GM18526 (cell line): ENCODE measurements around the gene PALM3.

Experiments
- POLR2A ChIP-seq: IDR thresholded peaks from 3 replicates; pipeline ENCODE4 v1.6.1; 2011; ENCODE audit not compliant: insufficient read length; ENCODE audit errors: extremely low read depth

Gene PALM3, protein sequence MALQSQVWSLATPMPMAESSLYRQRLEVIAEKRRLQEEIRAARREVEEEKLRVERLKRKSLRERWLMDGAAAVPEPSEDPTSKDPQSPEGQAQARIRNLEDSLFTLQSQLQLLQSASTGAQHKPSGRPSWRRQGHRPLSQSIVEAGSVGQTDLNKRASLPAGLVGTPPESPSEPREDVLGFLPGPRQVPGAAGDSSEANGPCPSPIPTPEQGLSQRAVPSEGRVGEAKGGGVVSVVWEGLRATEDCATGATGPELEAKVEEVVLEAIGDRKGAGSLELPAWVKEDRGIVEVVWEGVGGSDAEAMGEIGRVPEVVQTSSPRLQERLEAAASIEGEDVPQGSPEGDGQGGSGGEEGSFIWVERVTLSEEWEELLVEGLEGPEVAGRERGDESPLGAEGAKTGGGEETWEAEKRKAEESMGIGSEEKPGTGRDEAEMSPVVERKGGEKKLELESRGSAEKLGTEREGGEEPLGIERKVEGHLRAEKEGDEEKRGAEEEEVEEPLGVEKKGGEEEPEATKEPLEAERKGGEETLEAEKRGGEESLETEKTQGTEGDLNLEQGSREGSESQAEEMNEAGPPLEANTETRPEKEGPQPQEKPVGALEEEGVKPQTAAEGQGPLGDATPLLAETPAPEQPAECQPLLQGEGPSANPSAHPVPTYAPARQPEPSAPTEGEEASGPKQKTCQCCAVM

DNA sequence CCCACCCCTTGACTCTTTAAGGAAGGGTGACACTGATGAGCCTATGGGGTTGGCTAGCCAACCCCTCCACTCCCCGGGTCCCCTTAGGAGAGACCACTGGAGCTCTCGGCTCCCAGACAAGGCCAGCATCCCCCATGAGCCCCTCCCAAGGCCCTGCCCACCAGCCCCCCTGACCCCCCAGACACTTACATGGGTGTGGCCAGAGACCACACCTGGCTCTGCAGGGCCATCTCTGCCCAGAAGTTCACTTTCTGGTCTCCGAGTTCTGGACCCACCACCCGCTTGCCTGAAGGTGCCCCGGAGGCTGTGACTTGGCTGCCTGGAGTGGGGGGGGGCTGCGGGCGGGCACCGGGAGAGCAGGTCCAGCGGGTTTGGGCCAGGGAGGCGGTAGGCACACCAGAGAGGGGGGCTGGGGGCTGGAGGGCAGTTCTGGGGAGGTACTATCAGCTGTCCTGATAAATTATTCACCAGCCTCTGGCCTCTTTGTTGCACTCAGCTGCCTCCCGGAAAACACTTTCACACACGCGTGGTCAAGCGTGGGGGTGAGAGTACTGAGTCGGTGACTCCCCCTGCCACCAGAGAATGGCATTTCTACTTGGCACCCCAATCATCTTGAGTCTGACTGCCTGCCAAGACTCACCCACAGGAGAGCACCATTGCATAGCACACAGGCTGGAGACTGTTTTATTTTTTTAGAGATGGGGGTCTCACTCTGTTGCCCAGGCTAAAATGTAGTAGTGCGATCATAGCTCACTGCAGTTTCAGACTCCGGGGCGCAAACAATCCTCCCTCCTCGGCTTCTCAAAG lies at the start of gene PALM3:
TSS of gene PALM3 (minus strand) at position 326 of the 807 bp plus-strand sequence. CDS start at position 230, 96 bp downstream.
- TF ChIP-seq POLR2A = no peak

DNA sequence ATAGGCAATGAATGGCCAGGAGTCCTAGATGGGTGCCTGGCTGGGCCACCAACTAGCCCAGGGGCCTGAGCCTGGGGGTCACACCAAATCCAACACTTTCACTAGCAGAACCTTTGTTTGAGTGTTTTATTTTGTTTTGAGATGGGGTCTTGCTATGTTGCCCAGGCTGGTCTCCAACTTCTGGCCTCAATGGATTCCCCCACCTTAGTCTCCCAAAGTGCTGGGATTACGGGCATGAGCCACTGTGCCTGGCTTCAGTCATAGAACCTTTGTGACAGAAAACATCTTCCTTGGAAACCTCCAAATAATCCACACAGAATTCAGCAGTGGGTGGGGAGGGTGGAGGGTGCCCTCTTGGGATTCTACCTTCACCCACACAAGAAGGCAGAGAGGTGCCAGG lies 49.6 kb upstream of the PALM3 start:
- no peak for TF ChIP-seq POLR2A

DNA sequence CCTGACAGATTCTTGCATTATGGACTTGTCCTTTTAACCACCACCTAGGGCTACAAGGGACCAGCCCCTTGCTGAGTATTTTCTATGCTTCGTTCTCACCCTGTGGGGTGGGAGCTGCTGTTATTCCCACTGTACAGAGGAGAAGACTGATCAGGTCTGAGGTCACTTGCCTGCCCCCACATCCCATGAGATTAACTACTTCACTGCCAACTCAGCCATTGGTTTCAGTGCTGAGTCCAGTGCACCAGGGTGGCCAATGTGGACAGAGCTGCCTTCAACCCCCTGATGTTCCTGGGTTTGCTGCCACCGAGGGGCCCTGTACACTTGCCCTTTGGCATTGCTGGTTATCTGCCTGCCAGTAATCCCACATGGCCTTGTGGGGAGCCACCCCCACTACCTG lies 48.8 kb upstream of the PALM3 start:
- no peak for TF ChIP-seq POLR2A

DNA sequence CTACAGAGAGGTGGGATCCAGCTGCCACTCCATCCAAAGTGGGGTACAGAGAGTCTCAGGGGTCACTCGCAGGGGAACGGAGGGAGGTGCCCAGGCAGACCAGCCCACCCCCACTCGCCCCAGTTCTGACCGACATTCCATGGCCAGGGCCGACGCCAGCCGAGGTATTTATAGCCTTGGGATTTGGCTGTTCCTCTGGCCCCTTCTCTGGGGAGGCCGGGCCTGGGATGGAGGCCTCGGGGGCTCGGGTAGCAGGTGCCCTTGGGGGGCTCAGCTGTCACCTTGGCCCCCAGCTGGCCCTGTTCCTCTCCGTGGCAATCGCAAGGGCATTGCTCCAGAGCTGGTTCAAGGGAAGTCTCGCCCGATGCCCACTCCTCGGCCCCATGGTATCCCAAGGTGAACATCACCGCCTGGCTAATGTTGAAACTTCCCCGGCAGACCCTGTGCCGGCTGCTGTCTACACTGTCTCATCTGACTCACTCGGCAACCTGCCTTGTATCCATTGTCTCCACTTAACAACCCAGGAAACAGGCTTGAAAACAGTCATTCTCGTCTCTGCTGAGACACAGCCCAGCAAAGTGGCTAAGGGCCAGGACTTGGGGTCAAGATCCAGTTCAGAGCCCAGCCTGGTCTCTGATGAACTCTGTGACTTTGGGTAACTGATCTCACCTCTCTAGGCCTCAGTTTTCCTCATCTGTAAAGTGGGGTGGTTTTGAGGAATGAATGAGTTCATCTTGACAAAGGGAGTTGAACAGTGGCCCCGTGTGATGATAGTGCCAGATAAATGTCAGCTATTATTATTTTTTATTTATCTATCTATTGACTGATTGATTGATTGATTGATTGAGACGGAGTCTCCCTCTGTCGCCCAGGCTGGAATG lies 45.9 kb upstream of the PALM3 start:
- no peak for TF ChIP-seq POLR2A

DNA sequence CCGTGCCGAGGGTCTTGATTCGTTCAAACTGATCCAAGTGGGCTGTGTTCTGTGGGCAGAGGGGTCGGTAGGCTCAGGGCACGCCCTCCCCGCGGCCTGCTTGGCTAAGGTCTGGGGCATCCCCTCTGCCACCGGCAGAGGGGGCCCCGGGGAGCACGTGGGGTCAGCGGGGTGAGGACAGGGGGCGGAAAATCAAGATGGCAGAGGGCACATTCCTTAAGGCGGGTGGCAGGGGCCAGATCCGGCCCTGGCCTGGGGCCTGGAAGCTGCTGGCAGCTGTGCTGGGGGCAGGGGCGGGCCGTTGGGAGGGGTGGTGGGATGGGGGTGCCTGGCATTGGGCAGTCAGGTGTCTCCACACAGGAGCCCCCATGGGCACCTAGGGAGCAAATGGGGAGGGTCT lies 45.0 kb upstream of the PALM3 start:
- no peak for TF ChIP-seq POLR2A

DNA sequence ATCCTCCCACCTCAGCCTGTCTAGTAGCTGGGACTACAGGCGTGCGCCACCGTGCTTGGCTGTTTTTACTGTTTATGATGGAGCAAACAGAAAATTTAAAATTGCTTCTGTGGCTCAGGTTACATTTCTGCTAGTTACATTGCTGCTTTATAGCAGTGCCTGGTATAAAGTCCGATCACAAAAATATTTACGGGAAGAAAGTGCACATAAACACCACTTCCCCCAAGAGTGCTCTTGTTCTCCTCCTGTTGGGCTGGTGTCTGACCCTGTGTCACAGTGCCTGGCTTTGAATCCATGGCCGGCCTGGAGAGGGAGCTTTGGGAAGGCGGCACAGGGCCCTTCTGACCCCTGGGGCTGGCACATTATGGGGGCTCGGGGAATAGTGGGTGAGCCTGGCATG lies 43.8 kb upstream of the PALM3 start:
- TF ChIP-seq POLR2A = no peak

DNA sequence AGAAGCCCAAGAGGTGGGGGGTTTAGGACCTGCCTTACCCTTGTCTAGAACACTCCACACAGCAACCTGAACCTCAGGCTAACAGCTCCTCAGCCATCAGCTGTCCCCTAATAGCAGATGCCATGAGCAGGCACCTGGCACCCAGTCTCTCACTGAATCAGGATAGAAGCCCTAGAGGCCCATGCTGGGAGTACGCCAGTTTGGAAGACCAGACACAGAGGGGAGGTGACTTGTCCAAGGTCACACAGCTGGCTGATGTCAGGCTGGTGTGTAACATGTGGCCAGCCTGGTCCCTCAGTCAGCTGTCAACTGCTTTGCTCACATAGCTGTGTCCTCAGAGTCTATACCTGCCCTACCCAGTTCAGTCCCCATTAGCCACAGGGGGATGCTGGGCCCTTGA lies 41.4 kb upstream of the PALM3 start:
- TF ChIP-seq POLR2A = no peak

DNA sequence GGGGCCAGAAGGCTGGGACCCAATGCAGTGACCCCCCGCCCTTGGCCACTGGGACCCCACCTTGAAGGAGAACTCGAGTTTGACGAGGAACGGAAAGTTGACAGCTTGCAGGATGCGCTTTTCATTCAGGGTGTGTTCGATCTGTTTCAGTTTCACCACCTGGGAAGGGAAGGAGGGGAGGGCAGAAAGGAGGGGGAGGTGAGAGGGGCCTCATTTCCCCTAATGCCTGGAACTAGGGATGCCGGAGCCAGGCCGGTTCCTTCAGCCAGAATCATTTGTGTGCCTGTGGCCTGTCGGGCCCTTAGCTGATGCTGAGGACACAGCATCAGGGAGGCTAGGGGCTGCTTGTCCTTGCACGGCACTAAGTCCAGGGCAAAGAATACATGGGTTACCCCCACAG lies 40.9 kb upstream of the PALM3 start:
- TF ChIP-seq POLR2A = no peak

DNA sequence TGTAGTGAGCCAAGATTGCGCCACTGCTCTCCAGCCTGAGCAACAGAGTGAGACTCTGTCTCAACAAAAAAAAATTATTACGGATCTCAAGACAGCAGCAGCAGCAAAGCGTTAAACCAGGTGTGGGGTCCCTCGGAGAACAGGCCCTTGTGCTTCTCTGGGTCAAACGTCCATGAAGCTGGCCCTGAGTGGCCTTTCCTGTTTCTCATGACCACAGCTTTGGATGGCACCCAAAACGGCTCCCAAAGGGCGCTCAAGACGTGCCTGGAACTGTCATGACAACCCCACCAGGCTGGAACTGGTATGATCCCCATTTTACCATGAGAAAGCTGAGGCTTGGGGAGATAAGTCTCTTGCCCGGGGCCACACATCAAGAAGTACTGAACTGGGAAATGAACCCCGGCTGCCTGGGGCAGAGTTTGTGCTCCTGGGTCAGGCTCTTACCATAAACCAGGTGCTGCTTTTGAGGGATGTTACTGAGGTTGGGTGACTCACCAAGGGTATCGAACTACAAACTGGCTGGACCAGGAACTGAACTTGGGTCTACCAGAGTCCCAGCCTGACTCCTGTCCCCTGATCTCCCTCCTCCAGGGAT lies 40.3 kb upstream of the PALM3 start:
- no peak for TF ChIP-seq POLR2A

DNA sequence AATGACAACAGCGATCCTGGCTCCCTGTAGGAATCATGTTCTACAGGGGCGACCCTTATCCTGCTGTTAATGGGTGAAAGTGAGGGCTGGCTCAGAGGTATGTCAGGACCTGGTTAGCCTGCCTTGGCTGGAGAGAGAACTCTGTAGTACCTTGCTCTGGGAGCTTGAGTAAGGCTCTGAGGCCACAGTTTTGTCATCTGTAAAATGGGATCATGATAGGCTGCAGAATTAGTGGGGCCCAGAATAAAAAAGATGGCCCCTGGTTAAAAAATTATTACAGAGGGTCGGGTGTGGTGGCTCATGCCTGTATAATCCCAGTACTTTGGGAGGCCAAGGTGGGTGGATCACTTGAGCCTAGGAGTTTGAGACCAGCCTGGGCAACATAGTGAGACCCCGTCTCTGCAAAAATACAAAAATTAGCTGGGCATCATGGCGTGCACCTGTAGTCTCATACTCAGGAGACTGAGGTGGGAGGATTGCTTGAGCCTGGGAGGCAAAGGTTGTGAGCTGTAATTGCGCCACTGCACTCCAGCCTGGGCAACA lies 39.2 kb upstream of the PALM3 start:
- TF ChIP-seq POLR2A = no peak

DNA sequence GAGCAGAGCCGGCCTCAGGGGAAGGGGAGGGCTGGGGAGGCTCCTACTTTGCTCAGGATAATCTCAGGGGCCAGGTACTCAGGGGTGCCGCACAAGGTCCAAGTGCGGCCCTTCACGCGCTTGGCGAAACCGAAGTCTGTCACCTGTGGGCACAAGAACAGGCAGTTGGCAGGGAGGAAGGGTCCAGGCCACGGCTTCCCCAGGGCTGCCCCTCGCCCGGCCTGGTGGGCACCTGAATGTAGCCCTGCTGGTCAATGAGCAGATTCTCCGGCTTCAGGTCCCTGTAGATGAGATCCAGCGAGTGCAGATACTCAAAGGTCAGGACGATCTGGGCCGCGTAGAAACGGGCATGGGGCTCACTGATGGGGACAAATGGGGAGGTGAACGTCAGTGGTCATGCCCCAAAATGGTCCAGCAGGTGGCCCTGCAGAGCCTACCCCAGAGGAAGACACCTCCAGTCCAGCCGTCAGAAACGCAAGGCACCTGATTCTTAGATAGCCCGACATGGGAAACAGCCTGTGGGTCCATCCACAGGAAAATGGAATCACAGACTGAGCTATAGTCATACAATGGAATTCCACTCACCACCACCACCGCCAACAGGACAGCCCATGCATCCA lies 35.8 kb upstream of the PALM3 start:
- TF ChIP-seq POLR2A = no peak

DNA sequence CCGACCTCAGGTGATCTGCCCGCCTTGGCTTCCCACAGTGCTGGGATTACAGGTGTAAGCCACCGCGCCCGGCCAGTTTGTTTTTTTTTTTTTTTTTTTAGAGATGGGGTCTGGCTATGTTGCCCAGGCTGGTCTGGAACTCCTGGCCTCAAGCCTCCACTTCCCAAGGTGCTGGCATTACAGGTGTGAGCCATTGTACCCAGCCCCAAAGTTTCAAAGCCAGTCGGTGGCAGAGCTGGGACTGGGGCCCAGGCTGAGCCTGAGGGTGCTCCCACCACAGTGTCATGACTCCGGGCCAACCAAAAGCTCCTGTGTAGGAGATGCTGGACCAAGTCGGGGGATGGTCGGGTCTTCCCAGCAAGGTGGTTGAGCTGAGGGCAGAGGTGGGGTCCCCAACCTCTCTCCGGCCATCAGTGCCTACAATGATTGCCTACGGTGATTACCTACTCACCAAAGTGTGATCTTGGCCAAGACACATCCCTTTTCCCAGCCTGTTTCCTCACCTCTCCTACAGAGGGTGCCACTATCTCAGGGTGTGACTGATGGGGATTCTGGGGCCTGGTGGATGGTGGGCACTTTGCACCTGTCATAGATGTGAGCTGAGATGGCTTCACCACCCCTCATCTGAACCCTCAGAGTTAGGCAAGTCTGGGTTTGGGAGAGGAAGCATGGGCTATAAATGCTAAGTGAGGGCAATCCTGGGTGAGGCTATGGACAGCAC lies 34.6 kb upstream of the PALM3 start:
- TF ChIP-seq POLR2A = no peak

DNA sequence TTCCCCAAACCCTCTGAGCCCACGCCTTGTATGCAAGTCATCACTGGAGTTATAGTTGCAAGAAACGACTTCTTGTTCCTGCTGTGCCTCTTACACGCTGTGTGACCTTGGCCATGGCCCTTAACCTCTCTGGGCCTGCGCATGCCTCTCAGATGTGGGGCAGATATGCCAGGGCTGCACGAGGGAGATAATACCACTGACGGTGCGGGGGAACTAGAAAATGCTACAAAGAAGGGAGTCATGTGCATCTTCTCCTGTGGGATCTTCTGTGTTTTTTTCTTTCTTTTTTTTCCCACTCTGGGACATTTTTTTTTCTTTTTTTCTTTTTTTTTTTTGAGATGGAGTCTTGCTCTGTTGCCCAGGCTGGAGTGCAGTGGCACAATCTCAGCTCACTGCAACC lies 33.0 kb upstream of the PALM3 start:
- TF ChIP-seq POLR2A = no peak
